ENCODE measurements around the gene GAPVD1.
"Not testable (repeated sequence)": the region's sequence is repeated elsewhere in the genome, so short reads cannot be mapped to it uniquely, and the experiment has no call there.

Gene GAPVD1

DNA sequence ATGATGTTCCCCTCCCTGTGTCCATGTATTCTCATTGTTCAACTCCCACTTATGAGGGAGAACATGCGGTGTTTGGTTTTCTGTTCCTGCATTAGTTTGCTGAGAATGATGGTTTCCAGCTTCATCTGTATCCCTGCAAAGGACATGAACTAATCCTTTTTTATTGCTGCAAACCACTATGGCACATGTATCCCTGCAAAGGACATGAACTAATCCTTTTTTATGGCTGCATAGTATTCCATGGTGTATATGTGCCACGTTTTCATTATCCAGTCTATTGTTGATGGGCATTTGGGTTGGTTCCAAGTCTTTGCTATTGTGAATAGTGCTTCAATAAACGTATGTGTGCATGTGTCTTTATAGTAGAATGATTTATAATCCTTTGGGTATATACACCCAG is 54.7 kb downstream of the GAPVD1 start:
- not testable (repeated sequence) for DNase-seq (ENCODE audit: low read depth)

DNA sequence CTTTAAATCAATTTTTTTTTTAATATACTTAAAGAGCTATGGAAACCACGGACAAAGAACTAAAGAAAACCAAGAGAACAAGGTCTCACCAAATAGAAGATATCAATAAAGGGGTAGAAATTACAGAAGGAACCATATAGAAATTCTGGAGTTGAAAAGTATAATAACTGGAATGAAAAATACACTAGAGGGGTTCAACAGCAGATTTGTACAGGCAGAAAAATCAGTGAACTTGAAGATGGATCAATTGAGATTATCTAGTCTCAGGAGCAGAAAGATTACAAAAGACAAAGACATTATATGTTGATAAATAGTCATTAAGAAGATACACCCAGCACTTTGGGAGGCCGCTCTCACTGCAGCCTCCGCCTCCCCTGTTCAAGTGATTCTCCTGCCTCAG is 56.1 kb downstream of the GAPVD1 start:
- no peak for DNase-seq (ENCODE audit: low read depth)

GRCh38 chr9:125321496-125321895 is 59.9 kb downstream of the GAPVD1 start:
- DNase-seq (ENCODE audit: low read depth) = no peak

DNA sequence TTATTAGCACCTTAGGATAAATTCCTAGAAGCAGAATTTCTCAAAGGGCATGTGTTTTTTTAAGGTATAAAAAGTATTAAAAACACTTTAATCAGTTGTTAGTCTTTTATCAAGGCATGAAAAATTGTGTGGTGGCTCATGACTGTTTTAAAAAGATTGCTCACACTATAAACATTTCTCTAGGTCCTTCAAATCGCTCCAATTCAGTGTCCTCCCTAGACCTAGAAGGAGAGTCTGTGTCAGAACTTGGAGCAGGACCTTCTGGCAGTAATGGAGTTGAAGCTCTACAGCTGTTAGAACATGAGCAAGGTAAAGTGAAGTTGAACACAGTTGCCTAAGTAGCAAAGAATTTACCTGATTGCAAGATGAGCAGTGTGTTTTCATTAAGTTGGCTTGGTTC is 62.0 kb downstream of the GAPVD1 start:
- no peak for DNase-seq (ENCODE audit: low read depth)

DNA sequence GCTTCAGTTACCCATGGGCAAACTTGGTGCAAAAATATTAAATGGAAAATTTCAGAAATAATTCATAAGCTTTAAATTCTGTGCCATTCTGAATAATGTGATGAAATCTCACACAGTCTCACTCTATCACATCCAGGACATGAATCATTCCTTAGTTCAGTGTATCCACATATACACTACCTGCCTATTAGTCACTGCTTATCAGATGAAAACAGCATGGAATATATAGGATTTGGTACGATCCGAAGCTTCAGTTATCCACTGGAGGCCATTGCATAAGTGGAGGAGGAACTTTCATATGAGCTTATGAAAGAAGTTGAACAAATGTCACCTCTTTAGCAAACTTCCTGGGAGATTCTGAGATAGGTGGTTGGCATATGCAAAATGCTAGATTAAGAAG is 64.2 kb downstream of the GAPVD1 start:
- no peak for DNase-seq (ENCODE audit: low read depth)

DNA sequence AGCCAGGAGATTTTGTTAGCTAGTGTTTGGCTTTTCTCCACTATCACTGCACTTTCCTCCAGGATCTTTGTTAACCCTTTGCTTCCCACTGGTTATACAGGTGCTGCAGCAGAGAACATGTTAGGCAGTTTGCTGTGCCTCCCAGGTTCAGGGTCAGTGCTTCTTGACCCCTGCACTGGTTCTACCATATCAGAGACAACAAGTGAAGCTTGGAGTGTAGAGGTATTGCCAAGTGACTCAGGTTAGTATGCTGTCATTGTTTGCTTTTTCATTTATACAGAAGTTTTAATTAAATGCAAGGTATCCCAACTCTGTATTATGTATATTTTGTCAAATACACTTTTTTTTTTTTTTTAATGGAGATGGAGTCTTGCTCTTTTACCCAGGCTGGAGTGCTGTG is 68.4 kb downstream of the GAPVD1 start:
- DNase-seq (ENCODE audit: low read depth) = no peak

DNA sequence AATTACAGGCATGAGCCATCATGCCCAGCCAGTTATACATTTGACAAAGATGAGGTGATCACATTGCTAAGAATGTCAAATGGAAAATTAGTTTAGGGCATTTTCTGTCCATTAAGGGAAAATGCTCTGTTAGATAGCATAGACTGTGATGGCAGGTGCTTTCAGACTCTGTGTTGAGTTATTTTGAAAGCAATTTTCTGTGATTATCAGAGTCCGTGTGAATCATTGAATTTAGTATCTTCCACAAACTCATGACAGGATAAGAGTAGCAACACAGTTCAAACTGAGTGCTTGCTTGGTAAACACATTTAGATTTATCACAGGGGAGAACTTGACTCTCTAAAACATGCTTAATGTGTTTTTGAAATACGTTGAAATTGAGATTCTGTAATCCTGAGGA is 69.0 kb downstream of the GAPVD1 start:
- no peak for DNase-seq (ENCODE audit: low read depth)

- DNase-seq (ENCODE audit: low read depth) = no peak
Observed at GRCh38 chr9:125332527-125332926, 70.9 kb downstream of the GAPVD1 start.

DNA sequence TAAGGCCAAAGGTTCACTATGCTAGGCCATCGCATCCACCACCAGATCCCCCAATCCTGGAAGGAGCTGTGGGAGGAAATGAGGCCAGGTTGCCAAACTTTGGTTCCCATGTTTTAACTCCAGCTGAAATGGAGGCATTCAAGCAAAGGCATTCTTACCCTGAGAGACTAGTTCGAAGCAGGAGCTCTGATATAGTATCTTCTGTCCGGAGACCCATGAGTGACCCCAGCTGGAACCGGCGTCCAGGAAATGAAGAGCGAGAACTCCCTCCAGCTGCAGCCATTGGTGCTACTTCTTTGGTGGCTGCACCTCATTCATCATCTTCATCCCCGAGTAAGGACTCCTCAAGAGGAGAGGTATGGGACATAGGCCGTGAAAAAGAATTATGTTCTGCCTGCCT is 75.6 kb downstream of the GAPVD1 start:
- DNase-seq (ENCODE audit: low read depth) = no peak

DNA sequence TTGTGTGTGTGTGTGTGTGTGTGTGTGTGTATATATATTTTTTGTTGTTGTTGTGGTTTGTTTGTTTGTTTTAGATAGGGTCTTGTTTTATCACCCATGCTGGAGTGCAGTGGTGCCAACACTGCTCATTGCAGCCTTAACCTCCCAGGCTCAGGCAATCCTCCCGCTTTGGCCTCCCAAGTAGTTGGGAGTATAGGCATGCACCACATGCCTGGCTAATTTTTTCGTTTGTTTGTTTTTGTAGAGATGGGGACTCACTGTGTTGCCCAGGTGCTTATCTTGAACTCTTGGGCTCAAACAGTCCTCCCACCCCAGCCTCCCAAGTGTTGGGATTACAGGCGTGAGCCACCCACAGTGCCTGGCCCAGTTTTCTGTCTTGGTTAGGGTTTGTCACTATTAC is 77.3 kb downstream of the GAPVD1 start:
- DNase-seq (ENCODE audit: low read depth) = no peak

DNA sequence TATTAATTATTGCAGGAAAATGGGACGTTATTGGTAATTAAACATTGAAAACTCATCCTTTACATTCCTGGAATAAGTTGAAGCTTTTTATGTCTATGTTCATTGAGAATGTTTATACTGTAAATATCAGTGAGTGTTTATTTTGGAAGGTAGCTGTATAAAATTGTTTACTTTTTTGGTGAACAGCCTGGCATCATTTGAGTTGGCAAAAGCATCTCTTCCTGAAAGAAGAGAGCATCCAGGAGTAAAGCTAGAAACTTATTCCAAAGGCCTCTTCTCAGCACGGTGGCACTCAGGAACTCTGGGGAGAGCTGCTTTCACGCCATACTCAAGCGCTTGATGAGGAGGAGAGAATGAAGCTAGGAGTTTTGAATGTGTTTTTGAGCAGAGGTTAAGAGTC is 79.9 kb downstream of the GAPVD1 start:
- no peak for DNase-seq (ENCODE audit: low read depth)

GRCh38 chr9:125343518-125344275 is 82.1 kb downstream of the GAPVD1 start:
- DNase-seq (ENCODE audit: low read depth) = no peak

DNA sequence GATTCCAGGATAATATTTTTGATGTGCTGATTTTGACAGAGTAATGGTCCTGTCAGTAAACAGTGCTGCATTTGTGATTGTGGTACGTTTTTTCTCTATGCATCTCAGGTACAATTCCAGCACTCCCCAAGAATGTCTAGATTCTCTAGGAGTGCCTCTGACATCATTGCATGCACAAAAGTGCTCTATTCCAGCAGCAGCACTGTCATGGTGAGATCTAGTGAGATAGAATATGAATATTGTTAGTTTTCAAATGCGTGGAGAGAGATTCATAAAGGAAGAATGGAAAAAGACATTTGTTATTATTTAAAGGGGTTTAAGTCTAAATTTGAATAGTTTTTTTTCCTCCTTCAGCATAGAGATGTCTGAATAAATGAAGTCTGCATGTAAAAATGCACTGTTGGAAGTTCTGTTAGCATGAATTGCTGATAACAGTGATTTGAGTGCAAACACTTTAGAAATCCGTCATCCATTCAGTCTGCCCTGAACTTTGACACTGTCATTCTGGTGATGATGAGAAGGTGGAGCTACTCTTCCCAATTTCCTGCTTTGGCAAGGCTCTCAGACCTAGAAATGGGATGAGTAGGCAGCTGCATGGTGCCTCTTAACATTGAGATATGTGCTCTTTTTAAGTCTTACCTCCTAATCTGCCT is 84.6 kb downstream of the GAPVD1 start:
- DNase-seq (ENCODE audit: low read depth) = no peak

- DNase-seq (ENCODE audit: low read depth) = no peak
Observed at GRCh38 chr9:125355601-125356000, 94.0 kb downstream of the GAPVD1 start.

DNA sequence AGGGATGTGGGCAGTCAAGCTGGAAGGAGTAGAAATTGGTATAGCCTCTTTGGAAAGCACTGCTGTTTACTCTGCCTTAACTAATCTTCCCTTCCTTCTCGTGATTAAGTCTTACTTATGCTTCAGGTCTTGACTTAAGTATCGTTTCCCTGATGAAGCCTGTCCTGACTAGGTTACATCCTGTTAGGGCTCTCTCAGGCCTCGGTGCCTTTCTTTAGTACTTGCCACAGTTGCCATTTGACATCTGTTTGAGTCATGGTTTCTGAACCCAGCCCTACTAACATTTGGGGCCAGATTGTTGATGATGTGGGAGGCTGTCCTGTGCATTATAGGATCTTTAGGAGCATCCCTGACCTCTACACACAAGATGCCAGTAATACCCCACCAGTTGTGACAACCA is 94.4 kb downstream of the GAPVD1 start:
- no peak for DNase-seq (ENCODE audit: low read depth)

GRCh38 chr9:125359011-125359410 is 97.4 kb downstream of the GAPVD1 start:
- DNase-seq (ENCODE audit: low read depth) = no peak

DNA sequence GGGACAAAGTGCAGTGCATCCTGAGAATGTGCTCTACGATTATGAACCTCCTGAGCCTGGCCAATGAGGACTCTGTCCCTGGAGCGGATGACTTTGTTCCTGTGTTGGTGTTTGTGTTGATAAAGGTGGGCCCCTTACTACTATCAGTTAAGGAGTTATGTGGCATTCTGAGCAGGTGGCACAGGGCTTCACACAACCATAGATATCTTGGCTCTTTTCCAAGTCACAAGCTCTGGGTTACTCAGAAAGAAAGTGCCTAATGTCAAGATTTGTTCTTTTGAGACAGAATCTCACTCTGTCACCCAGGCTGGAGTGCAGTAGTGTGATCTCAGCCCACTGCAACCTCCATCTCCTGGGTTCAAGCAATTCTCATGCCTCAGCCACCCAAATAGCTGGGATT is 99.0 kb downstream of the GAPVD1 start:
- no peak for DNase-seq (ENCODE audit: low read depth)

DNA sequence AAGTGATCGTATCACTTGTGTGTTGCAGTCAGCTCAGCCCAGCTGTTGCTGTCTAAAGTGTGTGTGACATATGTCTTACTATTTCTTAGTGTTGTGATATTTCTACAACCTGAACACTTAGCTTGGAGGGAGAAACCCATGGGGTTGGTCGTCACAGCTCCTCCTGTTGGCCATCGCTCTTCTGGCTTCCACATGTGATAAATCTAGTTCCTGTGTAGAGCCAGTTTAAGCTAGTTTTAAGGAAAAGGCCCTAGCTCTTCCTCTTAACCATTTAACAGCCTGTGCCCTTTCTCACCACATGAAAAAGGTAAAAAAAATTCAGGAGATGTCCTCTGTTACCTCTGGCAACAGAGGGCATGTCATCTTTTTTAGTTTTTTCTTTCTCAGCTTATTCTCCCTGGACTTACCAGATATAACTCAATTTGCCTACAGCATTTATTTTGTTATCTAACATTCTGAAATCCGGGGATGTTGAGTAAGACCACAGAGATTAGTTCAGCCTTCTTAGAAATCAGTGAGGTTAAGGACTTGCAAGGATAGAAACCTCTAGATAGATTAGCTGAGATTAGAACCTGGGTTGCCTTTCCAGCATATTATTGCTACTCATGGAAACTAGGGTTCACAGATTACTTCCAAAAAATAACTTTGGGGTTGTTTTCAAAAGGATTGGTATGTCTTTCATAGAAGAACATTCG is 100.4 kb downstream of the GAPVD1 start:
- DNase-seq (ENCODE audit: low read depth) = no peak

GRCh38 chr9:125366676-125367075 is 105.0 kb downstream of the GAPVD1 start:
- DNase-seq (ENCODE audit: low read depth) = no peak

DNA sequence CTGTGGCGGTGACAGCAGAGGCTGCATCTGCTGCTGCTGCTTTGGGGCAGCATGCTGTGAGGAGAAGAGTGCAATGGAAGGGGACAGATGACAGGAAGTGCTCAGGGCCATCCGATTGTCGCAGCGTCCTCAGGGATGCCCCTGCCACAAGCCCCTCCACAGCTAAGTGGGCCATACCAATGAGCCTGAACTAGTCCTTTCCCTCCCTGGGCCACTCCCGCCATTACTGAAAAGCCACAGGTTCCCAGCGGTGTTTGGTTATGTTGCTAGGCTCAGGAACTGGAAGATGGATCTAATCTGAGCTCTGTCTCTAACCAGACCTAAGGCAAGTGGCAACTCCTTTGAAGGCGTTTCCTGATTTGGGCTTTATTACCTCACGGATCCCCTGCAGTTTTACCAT is 109.2 kb downstream of the GAPVD1 start:
- DNase-seq (ENCODE audit: low read depth) = no peak

GRCh38 chr9:125372441-125373226 is 111.0 kb downstream of the GAPVD1 start:
- DNase-seq (ENCODE audit: low read depth) = no peak
